ENCODE measurements around the gene KRT15.

The KRT15 gene

GRCh38 chr17:41527063-41528023 is 8.7 kb upstream of the KRT15 start:
- DNase-seq (ENCODE audit: low read depth in 1 of 2, low spot score in 1 of 2): no peak

- no peak for DNase-seq (ENCODE audit: low read depth in 1 of 2, low spot score in 1 of 2)
These were observed 5.6 kb upstream of the KRT15 start for GRCh38 chr17:41524261-41524660.

- DNase-seq (ENCODE audit: low read depth in 1 of 2, low spot score in 1 of 2): no peak
These were observed 5.1 kb upstream of the KRT15 start for GRCh38 chr17:41523787-41524186.

GRCh38 chr17:41523225-41523593 is 4.5 kb upstream of the KRT15 start:
- no peak for DNase-seq (ENCODE audit: low read depth in 1 of 2, low spot score in 1 of 2)

- DNase-seq (ENCODE audit: low read depth in 1 of 2, low spot score in 1 of 2): no peak
These were observed 3.9 kb upstream of the KRT15 start for GRCh38 chr17:41522301-41523224.

- DNase-seq (ENCODE audit: low read depth in 1 of 2, low spot score in 1 of 2): no peak
These were observed 3.0 kb upstream of the KRT15 start for GRCh38 chr17:41521574-41522261.

GRCh38 chr17:41520821-41521521 is 2.3 kb upstream of the KRT15 start:
- DNase-seq (ENCODE audit: low read depth in 1 of 2, low spot score in 1 of 2): no peak

- no peak for DNase-seq (ENCODE audit: low read depth in 1 of 2, low spot score in 1 of 2)
These were observed 973 bp upstream of the KRT15 start for GRCh38 chr17:41519501-41520224.

- no peak for DNase-seq (ENCODE audit: low read depth in 1 of 2, low spot score in 1 of 2)
These were observed 659 bp downstream of the KRT15 start for GRCh38 chr17:41518031-41518430.

GRCh38 chr17:41516830-41517283 is 1.8 kb downstream of the KRT15 start:
- DNase-seq (ENCODE audit: low read depth in 1 of 2, low spot score in 1 of 2): no peak

GRCh38 chr17:41516147-41516829 is 2.4 kb downstream of the KRT15 start:
- no peak for DNase-seq (ENCODE audit: low read depth in 1 of 2, low spot score in 1 of 2)

GRCh38 chr17:41513168-41513547 is 5.5 kb downstream of the KRT15 start:
- no peak for DNase-seq (ENCODE audit: low read depth in 1 of 2, low spot score in 1 of 2)

- no peak for DNase-seq (ENCODE audit: low read depth in 1 of 2, low spot score in 1 of 2)
These were observed 6.0 kb downstream of the KRT15 start for GRCh38 chr17:41512546-41513167.

GRCh38 chr17:41511716-41512115 is 7.0 kb downstream of the KRT15 start:
- no peak for DNase-seq (ENCODE audit: low read depth in 1 of 2, low spot score in 1 of 2)

- no peak for DNase-seq (ENCODE audit: low read depth in 1 of 2, low spot score in 1 of 2)
These were observed 7.6 kb downstream of the KRT15 start for GRCh38 chr17:41511116-41511515.

- no peak for DNase-seq (ENCODE audit: low read depth in 1 of 2, low spot score in 1 of 2)
These were observed 8.2 kb downstream of the KRT15 start for GRCh38 chr17:41510251-41511065.

- no peak for DNase-seq (ENCODE audit: low read depth in 1 of 2, low spot score in 1 of 2)
These were observed 11.3 kb downstream of the KRT15 start for GRCh38 chr17:41507315-41507880.

Data from activated T-helper 1 cell treated with anti-CD3 and anti-CD28 coated beads, Interleukin-2, amount 50 U/mL, for 16 hours (primary cell).